Effector CD4-positive, alpha-beta T cell (primary cell): ENCODE measurements around the gene ATG10.
"Not testable (repeated sequence)": the region's sequence is repeated elsewhere in the genome, so short reads cannot be mapped to it uniquely, and the experiment has no call there.

Experiments used
- DNase-seq: peaks from one replicate; pipeline ENCODE4 v3.0.0-alpha.2; 2020

The ATG10 gene

GRCh38 chr5:81983148-81983547 lies 11.3 kb downstream of the ATG10 start:
- not testable (repeated sequence) for DNase-seq

- not testable (repeated sequence) for DNase-seq
These were observed 11.7 kb downstream of the ATG10 start for GRCh38 chr5:81983563-81983962.

DNA sequence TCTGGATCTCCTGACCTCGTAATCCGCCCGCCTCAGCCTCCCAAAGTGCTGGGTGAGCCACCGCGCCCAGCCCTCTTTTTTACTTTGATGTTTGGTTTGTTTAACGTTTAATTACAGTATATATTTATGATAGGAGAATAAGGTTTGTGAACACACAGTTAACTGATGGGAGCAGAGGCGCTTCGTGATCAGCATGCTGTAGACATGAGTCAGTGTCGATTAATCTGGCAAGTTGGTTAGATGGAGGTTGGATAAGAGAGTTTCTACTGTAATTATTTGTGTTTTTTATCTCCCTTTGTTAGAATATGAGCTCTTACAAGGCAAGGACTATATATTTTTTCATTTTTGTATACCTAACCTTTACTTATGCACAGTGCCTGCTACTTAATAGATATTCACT lies 14.3 kb downstream of the ATG10 start:
- DNase-seq, result no peak

GRCh38 chr5:81989204-81989603 lies 17.4 kb downstream of the ATG10 start:
- DNase-seq, result no peak

GRCh38 chr5:81994679-81995078 lies 22.9 kb downstream of the ATG10 start:
- DNase-seq, result no peak

GRCh38 chr5:81995407-81995806 lies 23.6 kb downstream of the ATG10 start:
- no peak for DNase-seq

DNA sequence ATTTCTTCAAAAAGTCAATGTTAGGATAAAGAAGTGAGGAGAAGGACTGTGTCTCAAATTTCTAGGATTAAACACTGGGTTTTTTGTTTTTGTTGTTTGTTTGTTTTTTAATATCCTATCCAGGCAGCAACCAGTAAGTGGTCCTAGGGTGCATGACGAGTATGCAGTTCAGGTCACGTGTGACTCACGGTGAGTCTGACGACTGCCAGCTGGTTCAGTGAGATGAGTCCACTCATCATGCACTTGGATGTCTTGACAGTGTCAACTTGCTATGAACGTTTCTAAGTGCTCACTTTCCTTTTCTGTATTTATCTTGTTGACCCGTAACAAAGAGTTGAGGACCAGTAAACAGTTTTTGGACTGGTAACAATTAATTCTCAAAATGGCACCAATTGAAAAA lies 32.7 kb downstream of the ATG10 start:
- no peak for DNase-seq

DNA sequence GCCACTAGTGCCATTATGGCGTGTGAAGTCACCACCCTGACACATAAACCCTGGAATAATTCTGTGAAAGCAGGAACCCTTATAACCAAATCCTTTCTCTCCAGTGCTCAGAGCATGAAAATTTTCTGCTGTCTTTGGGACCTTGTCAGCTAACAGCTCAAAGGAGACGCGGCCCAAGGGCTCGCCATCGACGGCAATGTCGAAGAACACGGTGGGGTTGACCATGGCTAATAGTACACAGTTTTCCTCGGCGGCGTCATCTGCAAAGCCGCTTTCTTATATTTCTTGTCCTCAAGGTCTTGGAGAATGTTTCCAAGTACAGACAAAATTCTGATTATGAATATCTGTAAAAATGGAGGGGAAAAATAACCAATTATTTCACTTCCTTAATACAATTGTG lies 38.0 kb downstream of the ATG10 start:
- DNase-seq, result not testable (repeated sequence)

DNA sequence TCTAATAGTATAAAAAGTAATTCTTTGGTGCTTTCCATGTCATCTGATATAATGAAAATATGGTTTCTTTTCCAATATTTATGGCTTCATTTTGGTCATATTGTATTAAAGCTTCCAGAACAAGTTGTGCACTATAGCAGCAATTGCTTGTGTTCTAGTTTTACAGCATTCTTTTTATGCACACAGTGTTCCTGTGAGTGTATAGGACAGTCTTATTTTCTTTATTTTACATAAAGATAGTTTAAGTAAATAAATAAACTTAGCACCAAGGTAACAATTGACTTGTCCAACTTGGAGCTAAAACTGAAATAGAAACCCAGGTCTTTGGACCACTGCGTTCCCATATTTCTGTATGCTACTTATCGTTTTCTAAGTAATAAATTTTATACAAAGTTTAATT lies 38.9 kb downstream of the ATG10 start:
- no peak for DNase-seq

- no peak for DNase-seq
These were observed 39.9 kb downstream of the ATG10 start for GRCh38 chr5:82011761-82012160.

DNA sequence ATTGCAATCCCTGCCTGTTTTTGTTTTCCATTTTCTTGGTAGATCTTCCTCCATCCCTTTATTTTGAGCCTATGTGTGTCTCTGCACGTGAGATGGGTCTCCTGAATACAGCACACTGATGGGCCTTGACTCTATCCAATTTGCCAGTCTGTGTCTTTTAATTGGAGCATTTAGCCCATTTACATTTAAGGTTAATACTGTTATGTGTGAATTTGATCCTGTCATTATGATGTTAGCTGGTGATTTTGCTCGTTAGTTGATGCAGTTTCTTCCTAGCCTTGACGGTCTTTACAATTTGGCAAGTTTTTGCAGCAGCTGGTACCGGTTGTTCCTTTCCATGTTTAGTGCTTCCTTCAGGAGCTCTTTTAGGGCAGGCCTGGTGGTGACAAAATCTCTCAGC lies 42.8 kb downstream of the ATG10 start:
- not testable (repeated sequence) for DNase-seq

GRCh38 chr5:82018462-82018861 lies 46.6 kb downstream of the ATG10 start:
- DNase-seq, result no peak

- no peak for DNase-seq
These were observed 47.7 kb downstream of the ATG10 start for GRCh38 chr5:82019342-82020138.

DNA sequence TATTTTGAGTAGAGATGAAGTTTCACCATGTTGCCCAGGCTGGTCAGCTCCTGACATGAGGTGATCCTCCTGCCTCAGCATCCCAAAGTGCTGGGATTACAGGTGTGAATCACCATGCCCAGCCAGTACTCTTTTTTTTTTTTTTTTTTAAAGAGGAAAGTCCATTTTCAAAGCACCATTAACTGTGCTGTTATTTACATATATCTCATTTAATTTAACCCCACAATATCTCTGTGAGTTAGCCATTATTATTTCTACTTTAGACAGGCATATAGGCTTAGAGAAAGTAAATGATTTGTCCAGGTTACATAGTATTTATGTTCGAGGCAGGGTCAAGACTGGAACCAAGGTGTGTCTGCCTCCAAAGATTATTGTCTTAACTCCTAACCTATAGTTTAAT lies 50.7 kb downstream of the ATG10 start:
- DNase-seq, result no peak

DNA sequence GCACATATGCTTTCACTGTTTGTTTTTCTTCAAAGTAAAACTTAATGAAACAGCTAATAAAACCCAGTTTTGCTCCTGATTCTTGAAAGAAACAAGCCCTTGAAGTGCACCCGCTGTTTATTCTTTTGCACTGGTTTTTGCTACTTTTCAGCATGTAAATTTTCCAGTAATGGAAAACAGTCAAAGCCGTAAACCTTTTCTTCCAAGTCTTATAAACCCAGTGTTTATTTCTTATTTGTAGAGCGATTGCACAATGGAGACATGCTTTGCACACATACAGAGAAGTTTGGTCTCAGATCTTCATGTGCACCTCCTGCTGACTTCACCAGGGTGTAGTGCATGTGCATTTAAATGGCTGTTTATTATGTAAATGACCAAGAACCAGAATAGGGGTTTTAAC lies 51.8 kb downstream of the ATG10 start:
- no peak for DNase-seq

DNA sequence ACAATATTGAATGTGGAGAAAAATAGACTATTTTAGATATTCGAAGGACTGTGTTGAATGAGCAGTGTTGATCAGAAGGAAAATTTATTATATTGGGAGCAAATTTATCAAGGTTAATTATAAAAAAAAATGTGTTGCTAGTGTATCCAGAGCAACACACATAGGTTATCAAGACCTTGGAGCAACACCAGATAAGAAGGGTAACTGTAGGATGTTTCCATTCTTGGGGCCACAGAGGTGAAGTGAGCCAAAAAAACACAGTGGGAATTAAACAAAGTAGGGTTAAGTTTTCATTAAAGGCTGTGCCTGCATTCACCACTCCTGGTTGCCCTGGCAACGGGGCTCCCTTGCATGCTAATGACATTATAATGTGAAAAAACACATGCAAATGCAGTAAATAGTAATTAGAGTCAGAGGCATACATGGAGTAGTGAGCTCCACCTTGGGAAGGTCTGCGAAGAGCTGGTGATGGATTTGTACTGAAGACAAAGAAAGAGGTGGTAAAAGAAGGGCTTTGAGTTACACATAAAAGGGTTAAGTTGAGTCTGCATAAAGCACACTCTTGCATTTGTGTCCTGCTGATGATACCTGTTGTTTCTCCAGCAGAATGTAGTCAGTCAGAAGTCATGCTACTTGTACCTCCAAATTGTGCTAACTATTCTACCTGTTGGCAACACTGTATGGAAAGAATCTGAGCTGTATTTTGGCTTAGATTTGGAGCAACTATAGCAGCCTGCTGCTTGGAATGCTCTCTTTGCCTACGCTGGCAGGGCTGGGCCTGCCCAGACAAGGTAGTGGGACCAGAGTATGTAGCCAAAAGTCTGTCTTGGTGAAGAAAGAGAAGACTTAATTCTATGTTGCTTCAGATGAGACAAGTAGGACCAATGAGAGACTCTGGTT lies 59.6 kb downstream of the ATG10 start:
- DNase-seq, result no peak

- DNase-seq, result not testable (repeated sequence)
These were observed 71.1 kb downstream of the ATG10 start for GRCh38 chr5:82042894-82043293.

GRCh38 chr5:82044010-82044409 lies 72.2 kb downstream of the ATG10 start:
- no peak for DNase-seq

DNA sequence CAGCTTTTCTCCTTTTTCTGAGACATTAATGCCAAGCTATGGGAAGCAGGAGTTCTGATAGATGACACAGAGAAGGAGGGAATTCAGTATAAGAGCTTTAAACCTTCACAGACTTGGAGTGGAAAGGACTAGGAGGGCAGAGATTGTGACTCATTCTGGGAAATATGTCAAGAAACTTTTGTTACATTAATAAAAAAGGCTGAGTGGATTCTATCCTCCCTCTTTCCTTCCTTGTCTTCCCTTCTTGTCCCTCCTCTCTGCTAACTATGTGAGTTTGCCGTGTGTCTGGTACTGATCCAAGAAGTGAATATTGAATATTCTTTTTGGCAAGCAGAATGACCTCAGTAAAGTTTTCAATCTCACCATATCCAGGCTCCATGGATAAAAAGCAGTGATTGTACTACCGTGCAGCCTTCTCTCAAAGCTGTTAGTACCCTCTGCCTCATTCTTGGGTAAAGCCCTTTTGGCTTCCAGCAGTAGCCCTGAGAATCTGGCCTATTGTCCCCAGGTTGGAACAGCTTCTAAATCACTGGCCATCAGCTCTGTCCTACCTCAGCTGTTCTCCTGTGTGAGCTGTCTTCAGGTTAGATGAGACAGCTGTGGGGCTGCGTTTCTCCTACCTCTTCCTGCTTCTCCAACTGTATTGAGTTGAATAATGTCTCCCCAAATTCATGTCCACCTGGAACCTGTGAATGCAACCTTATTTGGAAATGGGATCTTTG lies 73.9 kb downstream of the ATG10 start:
- DNase-seq, result no peak

GRCh38 chr5:82046276-82046647 lies 74.4 kb downstream of the ATG10 start:
- DNase-seq, result no peak

GRCh38 chr5:82050955-82051354 lies 79.1 kb downstream of the ATG10 start:
- no peak for DNase-seq

- no peak for DNase-seq
These were observed 82.3 kb downstream of the ATG10 start for GRCh38 chr5:82054004-82054710.

DNA sequence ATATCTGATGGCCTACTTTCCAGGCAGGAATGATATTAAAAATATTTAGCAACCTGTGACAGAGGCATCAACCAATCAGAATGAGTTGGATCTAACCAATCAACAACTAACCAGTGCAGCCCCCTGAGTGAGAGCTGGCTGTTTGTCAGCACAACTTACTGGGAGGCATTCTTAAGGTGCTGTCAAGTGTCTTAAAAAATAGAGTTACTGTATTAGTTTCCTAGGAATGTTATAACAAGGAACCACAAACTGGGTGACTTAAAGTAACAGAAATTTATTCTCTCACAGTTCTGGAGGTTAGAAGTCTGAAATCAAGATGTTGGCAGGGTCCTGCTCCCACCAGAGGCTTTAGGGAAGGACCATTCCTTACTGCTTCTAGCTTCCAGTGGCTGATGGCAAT lies 85.2 kb downstream of the ATG10 start:
- no peak for DNase-seq
